ENCODE results near the gene HMGCLL1.

- TF ChIP-seq POLR2A (IDR thresholded peaks at IDR 0.05) = no peak
- TF ChIP-seq, protein P1, sequence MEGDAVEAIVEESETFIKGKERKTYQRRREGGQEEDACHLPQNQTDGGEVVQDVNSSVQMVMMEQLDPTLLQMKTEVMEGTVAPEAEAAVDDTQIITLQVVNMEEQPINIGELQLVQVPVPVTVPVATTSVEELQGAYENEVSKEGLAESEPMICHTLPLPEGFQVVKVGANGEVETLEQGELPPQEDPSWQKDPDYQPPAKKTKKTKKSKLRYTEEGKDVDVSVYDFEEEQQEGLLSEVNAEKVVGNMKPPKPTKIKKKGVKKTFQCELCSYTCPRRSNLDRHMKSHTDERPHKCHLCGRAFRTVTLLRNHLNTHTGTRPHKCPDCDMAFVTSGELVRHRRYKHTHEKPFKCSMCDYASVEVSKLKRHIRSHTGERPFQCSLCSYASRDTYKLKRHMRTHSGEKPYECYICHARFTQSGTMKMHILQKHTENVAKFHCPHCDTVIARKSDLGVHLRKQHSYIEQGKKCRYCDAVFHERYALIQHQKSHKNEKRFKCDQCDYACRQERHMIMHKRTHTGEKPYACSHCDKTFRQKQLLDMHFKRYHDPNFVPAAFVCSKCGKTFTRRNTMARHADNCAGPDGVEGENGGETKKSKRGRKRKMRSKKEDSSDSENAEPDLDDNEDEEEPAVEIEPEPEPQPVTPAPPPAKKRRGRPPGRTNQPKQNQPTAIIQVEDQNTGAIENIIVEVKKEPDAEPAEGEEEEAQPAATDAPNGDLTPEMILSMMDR (IDR thresholded peaks at IDR 0.05) = no peak
Measured at GRCh38 chr6:55524441-55524840, 54.6 kb downstream of the HMGCLL1 start.

All from uterus (tissue), 2 donors.